Peyer's patch (tissue), 4 donors: ENCODE results near the gene ATP8B4. TPM values are rescaled to one million over a fixed set of nuclear protein-coding genes. Genes with fewer than 3 reads are reported as not detected.

Source experiments
- DNase-seq, 3 donors: peaks; one replicate each; pipeline ENCODE4 v3.0.0-alpha.2; 2017 to 2019
- H3K27ac ChIP-seq, 4 donors: fragments of 200-600 bp; sonication (generic); one replicate each; pipeline ENCODE4 v1.5.1; 2016 to 2019
- H3K27me3 ChIP-seq, 2 donors: fragments of 200-600 bp; sonication (generic); one replicate each; pipeline ENCODE4 v1.5.1; 2019
- H3K36me3 ChIP-seq, 3 donors: fragments of 200-600 bp; sonication (generic); one replicate each; pipeline ENCODE4 v1.5.1; 2016 to 2019
- H3K4me1 ChIP-seq, 4 donors: fragments of 200-600 bp; sonication (generic); one replicate each; pipeline ENCODE4 v1.5.1; 2016 to 2019
- H3K4me3 ChIP-seq, 4 donors: fragments of 200-600 bp; sonication (generic); 1 replicate in 3 of 4; 2 replicates in 1 of 4; pipeline ENCODE4 v1.5.1; 2016 to 2019; ENCODE audit warnings: mild to moderate bottlenecking in 1 of 4
- H3K9me3 ChIP-seq, 4 donors: fragments of 200-600 bp; sonication (generic); one replicate each; pipeline ENCODE4 v1.5.1; 2016 to 2019; ENCODE audit warnings: mild to moderate bottlenecking in 1 of 4
- POLR2A ChIP-seq, 2 donors: fragments of 450-650 bp; IDR thresholded peaks; one replicate each; pipeline ENCODE4 v1.5.1; 2017; ENCODE audit warnings: antibody characterized with exemption in 2 of 2, mild to moderate bottlenecking in 2 of 2, moderate library complexity in 2 of 2
- total RNA-seq, 4 donors: library from RNA; depleted of rRNA; stranded (reverse); fragments of >200 nt; gene quantifications; one replicate each; pipeline ENCODE4 v1.1.0, GENCODE V29; 2016
- TF ChIP-seq, protein P1 (sequence below), 6 experiments: fragments of 450-650 bp in 4 of 6; fragments of 200-600 bp in 2 of 6; sonication (generic) in 1 of 6; IDR thresholded peaks; one replicate each; pipeline ENCODE4 v1.5.1; 2017 to 2019; ENCODE audit warnings: antibody characterized with exemption in 6 of 6, mild to moderate bottlenecking in 3 of 6, moderate library complexity in 1 of 6

The ATP8B4 gene
- total RNA-seq, 4 donors from 2014 or later = 1.4 to 13.2 (median 8.7) TPM

DNA sequence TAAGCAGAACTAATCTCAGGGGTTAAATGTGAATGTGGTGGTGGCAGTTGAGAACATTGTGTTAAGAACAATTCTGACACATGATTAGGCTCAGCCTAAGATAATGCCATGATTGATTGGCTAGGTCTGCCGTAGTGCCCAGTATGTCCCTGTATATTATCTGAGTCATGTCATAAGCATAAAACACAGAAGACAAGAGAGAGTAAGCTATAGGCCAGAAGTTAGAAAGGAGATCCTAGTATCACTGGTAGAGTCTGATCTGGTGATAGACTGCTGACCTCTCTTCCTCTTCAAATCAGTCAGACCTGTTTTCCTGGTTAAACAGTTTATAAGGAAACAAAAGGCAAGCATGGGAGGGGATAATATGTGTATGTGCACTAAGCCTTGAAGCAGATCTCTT, 30.1 kb upstream of the ATP8B4 start:
- Histone ChIP-seq H3K27ac (no peak overlapping the region), H3K4me3 (no peak overlapping the region), H3K9me3 (no peaks in the 10 kb centered on the region), H3K27me3 (no peaks in the 10 kb centered on the region), H3K4me1 (no peaks in the 10 kb centered on the region), H3K36me3 (no peaks in the 10 kb centered on the region)
- DNase-seq = no peak
- TF ChIP-seq, protein P1, sequence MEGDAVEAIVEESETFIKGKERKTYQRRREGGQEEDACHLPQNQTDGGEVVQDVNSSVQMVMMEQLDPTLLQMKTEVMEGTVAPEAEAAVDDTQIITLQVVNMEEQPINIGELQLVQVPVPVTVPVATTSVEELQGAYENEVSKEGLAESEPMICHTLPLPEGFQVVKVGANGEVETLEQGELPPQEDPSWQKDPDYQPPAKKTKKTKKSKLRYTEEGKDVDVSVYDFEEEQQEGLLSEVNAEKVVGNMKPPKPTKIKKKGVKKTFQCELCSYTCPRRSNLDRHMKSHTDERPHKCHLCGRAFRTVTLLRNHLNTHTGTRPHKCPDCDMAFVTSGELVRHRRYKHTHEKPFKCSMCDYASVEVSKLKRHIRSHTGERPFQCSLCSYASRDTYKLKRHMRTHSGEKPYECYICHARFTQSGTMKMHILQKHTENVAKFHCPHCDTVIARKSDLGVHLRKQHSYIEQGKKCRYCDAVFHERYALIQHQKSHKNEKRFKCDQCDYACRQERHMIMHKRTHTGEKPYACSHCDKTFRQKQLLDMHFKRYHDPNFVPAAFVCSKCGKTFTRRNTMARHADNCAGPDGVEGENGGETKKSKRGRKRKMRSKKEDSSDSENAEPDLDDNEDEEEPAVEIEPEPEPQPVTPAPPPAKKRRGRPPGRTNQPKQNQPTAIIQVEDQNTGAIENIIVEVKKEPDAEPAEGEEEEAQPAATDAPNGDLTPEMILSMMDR (IDR thresholded peaks at IDR 0.05) = no peak
- TF ChIP-seq POLR2A (IDR thresholded peaks at IDR 0.05) = no peak

DNA sequence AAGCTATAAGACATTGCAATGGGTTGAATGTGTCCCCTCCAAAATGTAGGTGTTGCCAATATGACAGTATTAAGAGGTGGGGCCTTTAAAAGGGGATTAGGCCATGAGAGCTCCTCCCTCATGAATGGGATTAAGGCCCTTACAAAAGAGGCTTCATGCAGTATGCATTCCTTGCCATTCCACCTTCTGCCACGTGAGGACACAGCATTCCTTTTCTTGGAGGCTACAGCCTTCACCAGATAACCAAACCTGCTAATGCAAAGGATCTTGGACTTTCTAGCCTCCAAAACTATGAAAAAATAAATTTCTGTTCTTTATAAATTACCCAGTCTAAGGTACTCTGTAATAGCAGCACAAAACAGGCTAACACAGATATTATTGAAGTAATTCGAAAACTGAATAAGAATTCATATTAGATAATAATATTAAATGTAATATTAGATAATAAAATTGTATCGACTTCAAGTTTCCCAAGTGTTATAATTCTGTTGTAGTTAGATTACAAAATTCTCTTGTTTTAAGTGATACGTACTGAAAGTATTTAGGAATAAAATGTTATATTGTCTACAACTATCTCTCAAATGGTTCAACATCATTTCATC, 29.4 kb upstream of the ATP8B4 start:
- H3K36me3 ChIP-seq = no peaks in the 10 kb centered on the region
- no peaks in the 10 kb centered on the region for H3K27me3 ChIP-seq
- peak in 1 of 3 donors; percentile 67 for DNase-seq
- H3K4me3 ChIP-seq = no peak overlapping the region
- TF ChIP-seq, protein P1 (IDR thresholded peaks at IDR 0.05) = peak in 4 of 6 experiments; percentile 29 to 79 (median 66)
- no peak for TF ChIP-seq POLR2A (IDR thresholded peaks at IDR 0.05)
- H3K4me1 ChIP-seq = no peaks in the 10 kb centered on the region
- H3K9me3 ChIP-seq = no peaks in the 10 kb centered on the region
- no peak overlapping the region for H3K27ac ChIP-seq

DNA sequence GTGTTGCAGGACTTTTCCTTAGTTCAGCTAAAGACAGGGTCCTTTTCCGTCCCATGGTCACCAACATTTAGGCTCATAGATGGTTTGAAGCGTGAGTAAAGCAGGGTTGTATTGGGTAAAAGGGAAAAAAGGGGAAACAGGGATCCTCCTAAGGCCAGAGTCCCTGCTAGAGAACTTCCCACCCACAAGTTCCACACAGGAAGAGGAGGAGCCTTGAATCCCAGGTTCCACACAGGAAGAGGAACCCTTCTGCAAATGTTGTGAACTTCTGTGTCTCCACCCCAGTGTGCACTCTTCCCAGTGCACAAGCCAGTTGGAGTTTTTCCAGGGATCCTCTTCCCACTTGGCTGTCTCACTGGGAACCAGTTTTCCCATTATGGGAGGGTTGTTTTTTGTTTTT, 27.6 kb upstream of the ATP8B4 start:
- TF ChIP-seq, protein P1 (IDR thresholded peaks at IDR 0.05) = no peak
- TF ChIP-seq POLR2A (IDR thresholded peaks at IDR 0.05) = no peak
- Histone ChIP-seq H3K27ac (no peak overlapping the region), H3K36me3 (no peaks in the 10 kb centered on the region), H3K9me3 (no peaks in the 10 kb centered on the region), H3K27me3 (no peaks in the 10 kb centered on the region), H3K4me3 (no peak overlapping the region), H3K4me1 (no peaks in the 10 kb centered on the region)
- DNase-seq = no peak

DNA sequence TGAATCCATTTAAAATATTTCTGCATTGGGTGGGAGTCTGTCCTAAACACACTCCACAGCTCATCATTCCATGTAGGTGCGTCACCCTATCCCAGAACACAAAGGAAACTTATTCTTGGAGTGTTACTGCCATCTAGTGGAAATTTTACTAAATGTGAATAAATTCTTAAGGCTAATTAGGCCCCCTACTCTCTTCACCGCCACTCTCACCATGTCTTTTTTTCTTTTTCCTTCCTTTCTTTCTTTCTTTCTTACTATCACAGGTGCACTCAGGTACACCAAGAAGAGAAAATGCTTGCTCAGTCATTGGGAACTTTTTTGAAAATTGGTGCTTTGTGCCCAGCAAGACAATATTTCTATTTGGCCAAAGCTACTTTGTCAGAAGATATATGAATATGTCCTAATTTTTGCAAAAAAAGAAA, 26.4 kb upstream of the ATP8B4 start:
- no peak for DNase-seq
- no peaks in the 10 kb centered on the region for H3K4me1 ChIP-seq
- no peaks in the 10 kb centered on the region for H3K36me3 ChIP-seq
- H3K27me3 ChIP-seq = no peaks in the 10 kb centered on the region
- H3K9me3 ChIP-seq = no peaks in the 10 kb centered on the region
- H3K27ac ChIP-seq = no peak overlapping the region
- no peak overlapping the region for H3K4me3 ChIP-seq
- no peak for TF ChIP-seq POLR2A (IDR thresholded peaks at IDR 0.05)
- TF ChIP-seq, protein P1 (IDR thresholded peaks at IDR 0.05) = peak; percentile 18 to 84 (median 58)

DNA sequence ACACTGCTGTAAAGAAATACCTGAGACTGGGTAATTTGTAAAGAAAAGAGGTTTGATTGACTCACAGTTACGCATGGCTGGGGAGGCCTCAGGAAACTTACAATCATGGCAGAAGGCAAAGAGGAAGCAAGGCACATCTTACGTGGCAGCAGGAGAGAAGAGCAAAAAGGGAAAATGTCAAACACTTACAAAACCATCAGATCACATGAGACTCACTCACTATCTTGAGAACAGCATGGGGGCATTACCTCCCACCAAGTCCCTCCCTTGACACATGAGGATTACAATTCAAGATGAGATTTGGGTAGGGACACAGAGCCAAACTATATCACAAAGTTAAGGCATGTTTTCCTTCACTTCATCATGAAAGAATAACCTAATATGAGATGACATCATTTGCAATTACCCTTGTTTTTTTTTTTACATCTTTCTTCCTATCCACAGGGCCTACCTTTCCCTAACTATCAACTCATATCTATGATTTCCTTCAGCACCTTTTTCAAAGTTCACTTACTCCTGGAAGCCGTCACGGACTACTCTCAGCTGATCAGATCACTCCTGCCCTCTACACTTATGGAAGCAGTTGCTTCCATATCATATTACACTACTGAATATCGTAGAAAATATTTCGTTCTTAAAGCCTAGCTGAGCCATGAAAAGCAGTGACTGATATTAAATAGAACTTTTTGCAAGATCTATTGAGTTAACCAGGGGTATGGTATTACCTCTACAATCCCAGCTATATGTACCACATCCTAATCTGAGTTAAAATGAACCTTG, 25.5 kb upstream of the ATP8B4 start:
- no peak for TF ChIP-seq POLR2A (IDR thresholded peaks at IDR 0.05)
- TF ChIP-seq, protein P1 (IDR thresholded peaks at IDR 0.05) = no peak
- Histone ChIP-seq H3K9me3 (no peaks in the 10 kb centered on the region), H3K4me1 (no peaks in the 10 kb centered on the region), H3K36me3 (no peaks in the 10 kb centered on the region), H3K4me3 (no peak overlapping the region), H3K27ac (no peak overlapping the region), H3K27me3 (no peaks in the 10 kb centered on the region)
- no peak for DNase-seq
